NCI-H2196 treated with DMSO at 0.1 percent for 48 hours (cell line): ENCODE results near the gene BTRC.
A peak's percentile ranks its signal among the peaks of the same experiment; 100 is the strongest.

Source experiments
- DNase-seq: peaks from one replicate; lab custom pipeline; 2025; ENCODE audit not compliant: unreplicated experiment; lab: John Stamatoyannopoulos, UW

The BTRC gene

DNA sequence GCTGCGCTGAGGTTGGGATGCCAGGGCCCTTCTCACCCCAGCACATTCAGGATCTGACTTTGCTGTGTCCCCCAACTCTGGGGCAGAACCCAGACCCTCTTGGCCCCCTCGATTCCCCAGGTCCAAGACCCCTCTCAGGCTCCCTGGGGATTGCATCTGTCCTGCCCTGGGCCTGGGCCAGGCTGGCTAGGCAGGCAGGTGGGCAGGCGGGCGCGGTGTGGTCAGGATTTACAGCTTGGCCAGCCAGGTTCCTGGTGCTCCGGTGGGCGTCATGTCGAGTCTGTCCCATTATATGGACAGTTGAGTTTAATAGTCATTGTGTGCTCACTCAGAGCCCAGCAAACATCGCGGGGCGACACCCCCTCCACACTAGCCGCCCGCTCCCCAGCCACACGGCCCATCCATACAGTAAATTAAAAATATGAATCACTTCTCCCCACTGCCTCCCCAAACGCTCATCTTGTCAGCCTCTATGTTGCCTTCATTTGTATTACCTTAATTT, 210.6 kb downstream of the BTRC start:
- no peak for DNase-seq

DNA sequence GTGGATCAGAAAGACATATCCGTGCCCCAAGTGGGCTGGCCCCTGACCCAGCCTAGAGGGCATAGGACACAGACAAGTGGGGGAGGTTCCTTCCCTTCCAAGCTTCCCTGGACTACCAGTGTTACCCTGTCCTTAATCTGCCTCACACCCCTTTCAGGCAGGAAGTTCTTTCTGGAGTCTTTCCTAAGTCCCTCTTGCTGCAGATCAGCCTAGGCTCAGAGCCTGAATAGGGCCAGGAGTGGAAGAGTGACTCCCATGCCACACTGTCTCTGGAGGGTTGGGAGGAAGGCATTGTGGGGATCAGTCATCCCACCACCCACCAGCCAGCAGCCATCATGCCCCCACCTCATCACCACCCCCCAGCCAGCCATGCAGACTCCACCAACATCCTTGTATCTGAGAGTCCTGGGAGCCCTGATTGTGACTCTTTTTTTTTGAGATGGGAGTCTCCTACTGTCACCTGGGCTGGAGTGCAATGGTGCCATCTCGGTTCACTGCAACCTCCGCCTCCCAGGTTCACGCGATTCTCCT, 211.5 kb downstream of the BTRC start:
- no peak for DNase-seq

DNA sequence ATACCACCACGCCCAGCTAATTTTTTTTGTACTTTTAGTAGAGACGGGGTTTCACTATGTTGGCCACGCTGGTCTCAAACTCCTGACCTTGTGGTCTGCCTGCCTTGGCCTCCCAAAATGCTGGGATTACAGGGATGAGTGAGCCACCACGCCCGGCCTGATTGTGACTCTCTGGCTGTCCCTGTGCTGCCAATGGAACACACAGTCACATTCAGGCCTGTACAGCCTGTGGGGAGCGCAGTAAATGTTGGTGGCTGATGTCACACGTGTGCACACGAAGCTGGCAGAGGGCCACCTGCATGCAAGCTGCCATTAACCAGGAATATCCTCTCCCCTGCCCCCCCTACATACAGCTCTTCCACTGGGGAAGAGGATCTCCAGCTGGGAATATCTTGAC, 212.0 kb downstream of the BTRC start:
- DNase-seq, result no peak

DNA sequence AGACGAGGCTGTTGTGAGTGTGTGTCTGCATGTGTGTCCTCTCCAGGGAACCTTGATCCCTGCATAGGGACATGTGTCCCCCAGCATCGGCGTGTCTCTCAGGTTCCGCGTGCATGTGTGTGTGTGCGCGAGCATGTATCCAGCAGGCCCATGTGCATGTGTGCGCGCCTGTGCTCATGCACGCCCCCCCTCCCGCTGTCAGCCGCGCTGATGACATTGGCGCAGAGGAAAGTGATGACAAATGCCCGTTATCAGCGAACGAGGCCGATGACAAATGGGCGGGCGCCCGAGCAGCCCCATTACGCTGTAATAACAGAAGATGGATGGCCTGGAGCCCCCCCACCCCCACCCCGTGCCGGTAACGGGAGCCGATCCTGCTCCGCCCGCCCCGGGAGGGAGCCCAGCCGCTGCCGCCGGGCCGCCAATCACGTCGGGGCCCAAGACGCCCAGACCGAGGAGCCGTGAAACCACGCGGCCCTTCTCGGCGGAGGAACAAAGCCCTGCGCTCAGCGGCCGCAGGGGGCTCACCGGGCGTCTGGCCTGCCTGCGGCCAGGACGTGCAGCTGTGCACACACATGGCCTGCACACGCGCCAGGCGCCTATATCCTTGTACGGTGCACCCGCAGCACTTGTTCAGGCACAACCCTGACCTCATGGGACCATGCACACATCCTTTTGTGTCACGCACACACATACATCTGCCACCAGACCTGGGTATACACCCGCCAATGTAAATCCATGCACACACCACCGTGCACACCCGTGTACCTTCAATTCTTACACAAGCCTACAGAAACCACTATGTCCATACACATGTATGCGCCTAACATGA, 212.6 kb downstream of the BTRC start:
- DNase-seq, result no peak

DNA sequence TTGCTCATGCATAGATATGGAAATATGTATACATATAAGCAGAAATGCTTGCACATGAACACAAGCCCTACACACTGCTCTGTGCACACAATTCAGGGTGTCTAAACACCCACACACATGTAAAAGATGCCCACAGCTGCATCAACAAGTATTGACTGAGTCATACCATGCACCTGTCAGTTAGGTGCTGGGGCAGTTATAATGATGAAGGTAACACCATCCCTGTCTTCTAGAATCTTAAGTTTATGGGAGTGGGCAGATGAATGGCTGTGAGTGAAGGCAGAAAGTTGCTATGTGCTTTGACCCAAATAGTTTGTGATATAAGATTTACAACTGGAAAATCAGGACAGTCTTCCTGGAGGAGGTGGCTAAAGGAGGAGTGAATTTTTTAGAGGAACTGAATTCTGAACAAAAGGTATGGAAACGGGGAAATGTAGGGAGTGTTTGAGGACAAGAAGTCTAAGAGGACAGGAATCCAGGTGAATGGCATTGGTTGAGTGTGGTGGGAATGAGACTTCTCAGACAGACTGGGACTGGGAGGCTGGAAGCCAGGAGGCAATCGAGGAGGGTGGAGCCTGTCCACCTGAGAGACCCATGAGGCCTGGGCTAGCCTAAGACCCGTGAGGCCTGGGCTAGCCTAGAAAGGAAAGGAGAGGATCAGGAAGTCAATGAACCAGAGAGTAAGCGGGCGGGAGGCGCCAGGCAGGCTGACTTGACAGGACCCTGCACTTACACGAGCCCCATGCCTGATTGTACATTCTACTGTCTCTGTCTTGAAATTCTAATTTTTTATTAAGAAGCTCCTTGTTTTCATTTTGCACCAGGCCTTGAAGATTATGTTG, 213.4 kb downstream of the BTRC start:
- no peak for DNase-seq

DNA sequence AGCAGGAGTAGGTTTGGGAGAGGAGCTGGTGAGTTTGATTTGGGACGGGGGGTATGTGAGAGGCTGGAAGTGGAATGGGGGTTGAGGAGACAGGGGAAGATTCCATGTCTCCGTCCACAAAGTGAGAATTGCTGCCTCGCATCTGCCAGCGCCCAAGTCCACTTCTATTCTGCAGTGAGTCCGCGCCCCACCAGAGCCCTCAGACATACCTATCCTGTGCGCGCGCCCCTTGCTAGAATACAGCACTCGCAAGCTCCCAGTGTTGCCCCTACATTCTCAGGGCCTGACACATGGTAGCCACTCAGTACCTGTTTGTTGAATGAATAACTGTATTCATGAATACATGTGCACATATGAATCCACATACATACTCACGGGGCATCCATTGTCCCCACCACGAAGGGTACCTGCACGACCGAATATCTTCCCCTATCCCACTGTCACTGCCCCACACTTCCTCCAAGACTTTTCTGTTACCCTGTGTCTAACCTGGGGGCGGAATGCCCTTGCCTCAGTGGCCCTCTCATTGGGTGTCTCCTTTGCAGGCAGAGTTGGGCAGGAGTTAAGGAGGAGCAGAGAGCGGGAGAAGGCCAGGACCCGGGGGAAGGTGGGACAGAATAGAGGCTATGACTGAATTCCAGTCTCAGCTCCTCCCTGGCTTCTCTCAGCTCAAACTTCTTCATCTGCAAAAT, 214.2 kb downstream of the BTRC start:
- no peak for DNase-seq

DNA sequence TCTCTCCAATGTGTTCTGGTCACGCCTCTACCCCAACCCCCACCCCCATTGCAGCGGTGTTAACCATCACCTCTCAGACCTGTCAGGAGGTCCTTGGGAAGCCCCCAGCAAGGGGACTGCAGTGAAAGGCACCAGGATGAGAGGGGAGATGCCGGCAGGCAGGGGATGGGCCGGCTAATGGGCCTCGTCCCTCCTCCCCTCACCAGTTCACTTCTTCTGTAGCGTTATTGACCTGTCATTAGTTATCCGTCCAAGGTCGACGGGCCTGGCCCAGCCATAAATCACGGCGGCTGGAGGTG, 215.3 kb downstream of the BTRC start:
- no peak for DNase-seq

DNA sequence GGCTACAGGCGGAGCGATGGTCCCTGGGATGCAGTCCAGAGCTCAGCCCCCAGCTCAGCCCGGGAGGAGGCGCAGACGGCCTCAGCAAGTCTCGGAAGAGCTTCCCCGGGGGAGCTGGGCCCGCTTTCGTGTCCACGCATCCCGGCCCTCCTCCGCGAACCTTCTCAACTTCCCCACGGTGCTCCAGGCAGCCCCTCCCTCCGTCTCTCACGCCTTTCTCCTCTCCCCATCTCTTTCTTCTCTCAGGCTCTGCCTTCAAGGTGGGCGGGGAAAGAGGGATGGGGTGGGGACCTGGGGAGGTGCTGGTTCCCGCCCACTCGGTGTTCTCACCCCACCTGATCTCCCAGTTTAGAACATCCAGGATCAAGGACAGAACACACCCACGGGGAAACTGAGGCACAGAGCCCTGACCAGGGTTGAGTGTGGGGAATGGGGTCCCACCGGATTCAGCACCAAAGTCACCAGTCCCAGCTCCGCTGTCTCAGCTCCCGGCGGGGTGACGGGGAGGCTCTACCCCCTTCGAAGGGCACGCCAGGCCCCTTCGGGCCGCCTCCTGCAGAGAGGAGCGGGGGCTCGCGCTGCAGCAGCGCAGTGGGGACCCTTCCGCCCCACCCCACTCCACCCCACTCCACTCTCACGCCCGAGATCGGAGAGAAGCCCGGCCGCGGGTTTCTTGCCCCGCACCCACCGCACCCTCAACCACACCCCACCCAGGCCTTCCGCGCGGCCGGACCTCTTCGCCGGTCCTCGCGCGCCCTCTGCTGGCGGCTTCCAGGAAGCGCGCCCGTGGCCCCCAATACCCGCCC, 215.9 kb downstream of the BTRC start:
- peak; percentile 1 for DNase-seq

DNA sequence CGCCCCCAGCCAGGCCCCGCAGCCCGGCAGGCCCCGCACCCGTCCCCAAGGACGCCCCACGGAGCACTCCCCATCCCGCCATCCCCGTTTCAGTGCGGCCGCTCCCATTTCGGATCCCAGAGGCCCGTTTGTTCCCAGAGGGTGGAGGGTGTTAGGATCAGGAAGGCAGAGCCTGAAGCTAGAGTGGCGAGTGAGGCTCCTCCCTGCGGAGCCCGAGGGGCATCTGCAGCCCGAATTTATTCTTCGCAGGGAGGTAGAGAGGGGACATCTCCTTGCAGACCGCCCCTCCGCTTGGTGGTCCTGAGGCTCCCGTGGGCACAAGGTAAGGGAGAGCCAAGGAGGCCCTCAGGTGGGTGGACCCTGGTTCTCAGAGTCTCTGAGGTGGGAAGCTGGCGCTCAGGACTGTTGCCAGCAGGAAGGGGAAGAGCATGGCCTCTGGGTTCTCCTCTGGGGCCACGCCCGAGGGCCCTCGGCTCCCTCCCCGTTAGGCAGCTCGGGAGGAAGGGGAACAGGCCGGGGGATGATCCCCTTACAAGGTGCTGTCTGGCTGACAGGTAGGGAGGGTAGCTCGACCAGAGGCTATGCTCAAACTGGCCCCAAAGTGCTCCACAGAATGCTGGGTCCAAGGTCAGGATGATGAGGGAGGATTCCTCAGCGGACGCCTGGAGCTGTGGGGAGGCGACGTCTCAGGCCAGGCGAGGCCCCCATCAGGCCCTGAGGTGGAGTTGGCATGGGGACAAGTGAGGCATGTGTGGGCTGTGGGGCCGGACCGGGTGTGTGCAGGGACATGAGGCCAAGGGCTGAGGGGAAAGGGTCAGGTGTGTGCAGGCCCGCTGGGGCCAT, 216.7 kb downstream of the BTRC start:
- DNase-seq, result no peak

DNA sequence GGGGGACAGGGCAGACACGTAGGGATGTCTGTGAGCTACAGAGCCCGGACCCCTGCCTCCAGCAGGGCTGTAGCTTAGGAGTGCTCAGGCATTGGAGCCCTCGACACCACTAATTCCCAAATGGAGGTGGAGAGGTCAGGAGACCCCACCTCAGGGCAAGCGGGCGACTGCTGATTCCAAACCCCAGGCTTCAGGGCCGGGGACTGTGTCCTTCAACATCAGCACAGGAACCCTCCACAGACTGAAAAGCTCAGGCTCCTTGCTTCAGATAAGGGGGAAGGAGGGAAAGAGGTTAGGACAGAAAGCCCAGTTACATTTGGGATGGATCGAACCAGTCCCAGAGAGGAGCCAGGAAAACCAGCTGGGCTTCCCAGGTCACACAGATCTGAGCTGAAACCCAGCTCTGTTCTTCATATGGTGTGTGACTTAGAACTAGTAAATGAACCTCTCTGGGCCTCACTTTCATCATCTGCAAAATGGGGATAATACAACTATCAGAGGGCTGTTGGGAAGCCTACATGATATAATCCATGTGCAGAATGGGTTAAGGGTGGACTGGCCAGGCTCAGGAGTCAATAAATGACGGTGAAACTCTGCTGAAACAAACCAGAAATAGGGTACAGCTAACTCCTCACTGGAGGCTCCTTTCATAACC, 217.4 kb downstream of the BTRC start:
- no peak for DNase-seq

DNA sequence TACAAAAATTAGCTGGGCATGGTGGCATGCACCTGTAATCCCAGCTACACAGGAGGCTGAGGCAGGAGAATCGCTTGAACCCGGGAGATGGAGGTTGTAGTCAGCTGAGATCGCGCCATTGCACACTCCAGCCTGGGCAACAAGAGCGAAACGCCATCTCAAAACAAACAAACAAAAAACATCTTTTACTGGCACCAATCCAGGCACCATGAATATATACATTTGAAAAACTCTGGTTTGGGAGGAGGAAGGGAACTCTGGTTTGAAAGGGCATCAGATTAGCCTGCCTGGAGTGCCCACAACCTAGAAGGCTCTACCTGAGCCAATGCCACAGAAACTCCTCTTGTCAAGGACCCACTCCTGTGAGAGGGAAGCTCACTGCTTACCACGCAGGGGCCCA, 218.2 kb downstream of the BTRC start:
- no peak for DNase-seq

DNA sequence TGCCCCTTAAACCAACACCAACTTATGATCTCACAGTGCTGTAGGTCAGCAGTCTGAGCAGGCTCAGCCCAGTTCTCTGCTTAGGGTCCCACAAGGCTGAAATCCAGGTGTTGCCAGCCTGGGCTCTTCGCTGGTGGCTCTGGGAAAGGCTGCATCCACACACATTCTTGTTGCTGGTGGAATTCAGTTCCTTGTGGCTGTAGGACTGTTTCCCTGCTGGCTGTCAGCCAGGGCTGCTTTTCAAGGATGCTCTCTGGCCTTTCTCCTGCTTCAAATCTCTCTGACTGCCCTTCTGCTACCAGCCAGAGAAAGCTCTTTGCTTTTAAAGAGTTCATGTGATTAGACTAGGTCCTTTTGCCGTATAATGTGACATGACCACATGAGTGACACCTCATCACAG, 218.8 kb downstream of the BTRC start:
- DNase-seq, result no peak

DNA sequence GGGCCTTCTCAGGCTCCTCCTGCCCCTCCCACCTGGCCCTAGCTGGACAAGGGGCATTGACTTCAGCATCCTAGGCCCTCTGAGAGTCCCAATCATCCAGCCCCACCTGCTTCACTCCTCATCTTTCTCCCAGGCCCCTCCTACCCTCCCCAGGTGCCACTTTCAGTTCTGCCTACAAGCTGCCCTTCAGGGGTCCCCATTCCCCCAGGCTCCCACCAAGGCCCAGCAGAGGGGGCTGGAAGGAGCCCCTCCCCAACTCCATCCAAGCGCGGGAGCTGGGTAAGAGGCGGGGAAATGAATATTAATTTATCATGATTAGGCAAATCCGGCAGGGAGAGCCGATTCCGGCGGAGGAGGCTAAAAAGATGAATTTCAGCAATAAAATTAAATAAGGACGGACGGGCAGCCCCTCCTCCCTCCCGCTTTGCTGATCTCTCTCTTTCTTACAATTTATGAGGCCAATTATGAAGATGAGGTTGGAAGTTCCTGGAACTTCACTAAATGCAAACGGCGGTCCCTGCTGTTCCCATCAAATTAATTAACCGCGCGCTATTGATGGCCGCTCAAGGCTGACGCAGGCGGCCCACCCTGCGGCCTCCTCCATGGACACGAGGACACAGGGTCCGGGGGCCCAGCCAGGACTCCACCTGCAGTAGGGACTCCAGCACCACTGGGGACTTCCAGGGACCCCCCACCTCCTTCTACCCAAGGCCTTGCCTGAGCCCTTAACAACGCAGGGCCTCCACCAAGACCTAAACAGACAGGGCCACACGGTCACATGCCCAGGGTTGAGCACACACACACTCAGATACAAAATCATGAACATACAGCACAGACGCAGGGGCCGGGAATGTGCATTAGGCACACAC, 220.2 kb downstream of the BTRC start:
- no peak for DNase-seq

DNA sequence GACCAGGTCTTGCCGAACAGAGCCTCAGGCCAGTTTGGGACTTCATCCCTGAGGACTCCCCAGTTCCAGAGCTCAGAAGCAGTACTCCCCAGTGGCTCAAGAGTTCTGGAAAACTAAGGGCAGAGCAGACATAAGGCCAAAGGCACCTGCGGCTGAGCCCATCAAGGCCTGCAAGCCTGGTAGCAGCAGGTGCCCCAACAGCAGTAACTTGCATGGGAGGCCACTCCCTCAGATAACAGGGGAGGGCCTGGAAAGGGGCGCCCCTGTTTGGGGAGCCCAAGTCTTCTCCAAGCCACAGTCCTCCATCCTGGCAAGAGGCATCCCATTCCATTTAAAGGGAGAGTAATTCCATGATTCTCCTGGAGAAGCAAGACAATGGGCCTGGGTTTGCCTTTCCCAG, 221.1 kb downstream of the BTRC start:
- no peak for DNase-seq

DNA sequence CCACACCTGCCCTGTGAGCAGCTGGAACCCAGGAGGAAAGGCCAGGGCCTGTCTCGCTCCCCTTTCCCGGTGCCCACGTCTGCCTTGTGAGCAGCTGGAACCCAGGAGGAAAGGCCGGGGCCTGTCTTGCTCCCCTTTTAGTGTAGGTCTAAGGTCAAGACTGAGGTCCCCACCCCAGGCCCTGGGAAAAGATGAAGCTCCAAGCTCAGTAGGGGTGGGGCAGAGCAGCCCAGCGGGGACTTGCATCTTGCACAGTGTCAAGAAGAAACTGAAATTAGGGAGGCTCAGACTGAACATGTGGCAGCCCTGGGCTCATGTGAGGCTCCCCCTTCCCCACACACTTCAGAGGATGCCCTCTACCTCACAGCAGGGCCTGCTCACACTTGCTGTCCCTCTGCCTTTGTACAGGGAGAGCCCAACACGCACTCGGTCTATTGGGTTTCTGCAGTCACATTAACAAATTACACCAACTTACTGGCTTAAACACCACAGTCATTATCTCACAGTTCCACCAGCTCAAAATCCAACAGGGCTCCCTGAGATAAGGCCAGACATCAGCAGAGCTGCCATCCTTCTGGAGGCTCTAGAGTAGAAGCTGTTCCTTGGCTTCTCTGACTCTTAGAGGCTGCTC, 221.7 kb downstream of the BTRC start:
- no peak for DNase-seq

DNA sequence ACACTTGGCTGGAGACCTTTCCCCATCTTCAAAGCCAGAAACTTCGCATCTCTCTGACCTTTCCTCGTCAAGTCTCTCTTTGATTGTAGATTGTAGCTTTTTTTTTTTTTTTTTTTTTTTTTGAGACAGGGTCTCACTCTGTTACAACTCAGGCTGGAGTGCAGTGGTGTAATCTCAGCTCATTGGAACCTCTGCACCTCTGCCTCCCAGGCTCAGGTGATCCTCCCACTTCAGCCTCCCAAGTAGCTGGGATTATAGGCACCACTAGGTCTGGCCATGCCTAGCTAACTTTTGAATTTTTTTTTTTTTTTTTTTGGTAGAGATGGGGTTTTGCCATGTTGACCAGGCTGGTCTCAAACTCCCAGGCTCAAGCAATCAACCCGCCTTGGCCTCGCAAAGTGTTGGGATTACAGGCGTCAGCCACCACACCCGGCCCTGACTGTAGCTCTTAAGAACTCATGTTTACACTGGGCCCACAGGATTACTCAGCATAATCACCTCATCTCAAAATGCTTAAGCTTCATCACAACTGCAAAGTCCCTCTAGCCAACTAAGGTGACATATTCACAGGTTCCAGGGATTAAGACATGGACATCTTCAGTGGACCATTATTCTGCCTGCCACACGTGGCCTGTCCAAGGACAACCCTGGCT, 222.4 kb downstream of the BTRC start:
- no peak for DNase-seq

DNA sequence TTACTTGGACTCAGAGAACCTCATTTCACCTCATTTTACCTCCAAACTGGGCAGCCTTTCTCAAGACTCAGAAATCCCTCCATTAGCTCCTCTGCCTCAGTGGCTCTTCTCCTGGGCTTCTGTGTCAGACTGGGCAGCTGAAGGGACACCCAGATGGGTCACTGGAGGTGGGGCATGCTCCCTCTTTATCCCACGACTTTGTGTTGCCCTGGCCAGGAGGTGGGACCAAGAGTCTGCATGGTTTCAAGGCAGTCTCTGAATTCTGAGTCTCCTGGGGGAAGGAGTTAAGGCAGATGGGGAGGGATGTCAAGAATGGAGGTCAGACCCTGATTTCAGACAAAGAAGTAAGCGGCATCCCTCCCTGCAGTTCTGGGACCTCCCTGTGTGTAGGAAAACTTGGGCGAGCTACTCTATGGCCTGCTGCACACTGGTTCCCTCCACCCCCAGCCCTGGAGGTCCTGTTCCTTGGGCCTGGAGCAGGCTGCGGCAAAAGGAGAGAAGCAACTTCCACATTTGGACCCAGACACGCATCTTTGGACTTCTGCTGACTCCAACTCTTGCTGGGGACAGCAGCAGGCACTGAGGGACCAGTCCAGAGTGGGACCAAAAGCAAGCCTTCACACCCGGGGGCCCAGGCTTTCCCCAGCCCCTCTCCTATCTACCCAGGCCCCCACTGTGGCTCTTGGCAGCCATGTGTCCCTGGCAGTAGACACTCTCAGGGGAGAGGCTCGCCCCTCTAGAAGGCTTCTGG, 223.3 kb downstream of the BTRC start:
- no peak for DNase-seq
